SH-SY5Y (cell line): ENCODE measurements around the gene CCSER2.

Experiments
- GATA2 ChIP-seq: IDR thresholded peaks from 2 replicates; pipeline ENCODE4 v1.6.1; 2011; ENCODE audit warnings: mild to moderate bottlenecking, low read depth, low read length
- GATA3 ChIP-seq: IDR thresholded peaks from 2 replicates; pipeline ENCODE4 v1.6.1; 2011; ENCODE audit warnings: low read depth, mild to moderate bottlenecking, low read length, moderate library complexity

DNA sequence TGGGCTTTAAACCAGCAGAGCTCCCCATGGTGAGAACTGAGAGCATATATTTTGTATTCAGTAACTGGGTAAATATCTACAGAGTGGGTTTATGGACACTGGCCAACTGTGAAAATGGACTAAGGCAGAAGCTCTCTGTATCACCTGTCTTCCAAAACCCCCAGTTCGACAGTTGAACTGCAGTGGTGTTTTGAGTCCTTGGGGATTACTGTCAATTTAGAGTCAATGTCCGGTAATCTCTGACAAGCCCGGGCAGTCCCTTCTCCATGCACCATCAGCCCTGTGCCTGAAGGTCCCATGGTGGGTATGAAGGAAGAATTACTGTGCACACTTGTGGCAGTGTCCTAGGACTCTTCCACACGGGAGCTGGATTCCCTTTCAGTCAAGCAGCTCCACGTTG lies 235.0 kb downstream of the CCSER2 start:
- TF ChIP-seq GATA2 (no peak), GATA3 (no peak)
